Adrenal gland (tissue), 12 donors: ENCODE results near the gene TCN1. TPM values are rescaled to one million over a fixed set of nuclear protein-coding genes. Genes with fewer than 3 reads are reported as not detected.

ENCODE experiments used
- DNase-seq, 7 donors: peaks; one replicate each; pipeline ENCODE4 v3.0.0-alpha.2; 2019 to 2020
- H3K27ac ChIP-seq, 5 donors: fragments of 200-600 bp; sonication (generic) in 4 of 5; 1 replicate in 3 of 5; 2 replicates in 2 of 5; pipeline versions ENCODE4 v1.5.1 to v1.8.0; 2016 to 2020; ENCODE audit warnings: mild to moderate bottlenecking in 1 of 5
- H3K27me3 ChIP-seq: fragments of 200-600 bp; 2 replicates; pipeline ENCODE4 v1.8.0; 2021
- H3K36me3 ChIP-seq, 2 donors: fragments of 200-600 bp; replicated peaks in 1 of 2; 1 replicate in 1 of 2; 2 replicates in 1 of 2; pipeline versions ENCODE4 v1.5.1 to v1.8.0; 2018 to 2022
- H3K4me1 ChIP-seq, 2 donors: fragments of 200-600 bp; replicated peaks in 1 of 2; 1 replicate in 1 of 2; 2 replicates in 1 of 2; pipeline versions ENCODE4 v1.5.1 to v1.8.0; 2018 to 2021
- H3K4me3 ChIP-seq, 4 donors: fragments of 200-600 bp; sonication (generic) in 3 of 4; one replicate each; pipeline ENCODE4 v1.5.1; 2016 to 2018
- H3K9me3 ChIP-seq, 3 donors: fragments of 200-600 bp; sonication (generic) in 1 of 3; replicated peaks in 1 of 3; 1 replicate in 2 of 3; 2 replicates in 1 of 3; pipeline versions ENCODE4 v1.5.1 to v1.8.0; 2016 to 2021
- CTCF ChIP-seq, 6 experiments: fragments of 450-650 bp in 4 of 6; fragments of 200-600 bp in 2 of 6; sonication (generic) in 1 of 6; IDR thresholded peaks; 1 replicate in 5 of 6; 2 replicates in 1 of 6; pipeline versions ENCODE4 v1.5.1 to v1.8.0; 2016 to 2021; ENCODE audit warnings: antibody characterized with exemption in 6 of 6, mild to moderate bottlenecking in 2 of 6, moderate library complexity in 1 of 6
- POLR2A ChIP-seq, 2 donors: fragments of 450-650 bp; IDR thresholded peaks; one replicate each; pipeline ENCODE4 v1.6.1; 2017; ENCODE audit warnings: antibody characterized with exemption in 2 of 2, mild to moderate bottlenecking in 2 of 2, moderate library complexity in 1 of 2
- WGBS, 4 donors: extraction: QIAGEN DNeasy Blood & Tissue Kit in 2 of 4; methylation state at CpG; one replicate each; pipeline versions ENCODE4 v1.1.5 to v1.1.7; 2013 to 2017; 5-methylcytosine and 5-hydroxymethylcytosine counted together
- intact Hi-C, 2 donors: fragments of 100-400 bp; cut with DNase I; formaldehyde crosslinking; loops; one replicate each; pipeline versions ENCODE4 v1.14.1 to v1.15.0; 2022 to 2023
- polyA plus RNA-seq, 3 donors: library from polyadenylated mRNA; stranded (reverse); fragments of 200-250 nt in 2 of 3; fragments of 350-450 nt in 1 of 3; fragmentation: Illumina TruSeq in 1 of 3; extraction: RNeasy Lipid Tissue Mini Kit (QIAGEN cat#74804) in 1 of 3; gene quantifications; one replicate each; pipeline ENCODE4 v1.2.3, GENCODE V29; 2013 to 2014
- total RNA-seq, 9 donors: library from RNA; depleted of rRNA in 4 of 9; stranded (reverse); fragments of >200 nt in 4 of 9; fragments of 120-200 nt in 1 of 9; fragmentation: NEBNext Ultra II Directional in 1 of 9; extraction: Animal tissue kit (Norgen Biotek cat#: 25700) in 1 of 9; gene quantifications; one replicate each; pipeline versions ENCODE4 v1.1.0 to v1.2.4, GENCODE V29; 2013 to 2023
- donor health status: healthy with polysubstance abuse.
- donor health status: Bipolar disorder and iron deficiency.
- donor health status: DM: yes; HTN: yes; CAD: no.
- donor health status: DM: no; HTN: no; CAD: no.
- donor health status: DM: no; HTN: no; CAD: no.
- donor health status: DM: yes; HTN: yes; CAD: no.

TCN1 gene
- total and polyA plus RNA-seq, 12 donors, result 0.32 to 0.78 TPM; not detected in 10

- TF ChIP-seq CTCF (IDR thresholded peaks at IDR 0.05) (no peak), POLR2A (IDR thresholded peaks at IDR 0.05) (no peak)
- no peak overlapping the region for H3K4me3 ChIP-seq
- H3K27me3 ChIP-seq, result no peaks in the 10 kb centered on the region
- DNase-seq, result no peak
- peaks cover 4 to 12% of the 10 kb centered on the region in 2 donors for H3K4me1 ChIP-seq
- 73 to 93% (median 77%) methylated on average over 1 of the region's 1 CpG for WGBS, 4 donors
- H3K36me3 ChIP-seq, result no peaks in the 10 kb centered on the region
- intact Hi-C loops, result loop anchor here in 1 of 2 donors (10.0 kb wide), 2 partner anchors 139 to 441 kb away; no protein-coding TSS in a partner anchor
- no peak overlapping the region for H3K27ac ChIP-seq
- H3K9me3 ChIP-seq, result no peaks in the 10 kb centered on the region
These were observed 52.9 kb downstream of the TCN1 start for GRCh38 chr11:59813364-59813763.

GRCh38 chr11:59812220-59812619 lies 54.1 kb downstream of the TCN1 start:
- Histone ChIP-seq H3K36me3 (peaks cover 0 to under 1% of the 10 kb centered on the region in 2 donors), H3K4me1 (peaks cover 4 to 12% of the 10 kb centered on the region in 2 donors), H3K27ac (no peak overlapping the region), H3K27me3 (no peaks in the 10 kb centered on the region), H3K4me3 (no peak overlapping the region), H3K9me3 (no peaks in the 10 kb centered on the region)
- TF ChIP-seq POLR2A (IDR thresholded peaks at IDR 0.05) (no peak), CTCF (IDR thresholded peaks at IDR 0.05) (no peak)
- 77 to 93% (median 84%) methylated on average over 2 of the region's 2 CpGs for WGBS, 4 donors
- no peak for DNase-seq
- intact Hi-C loops, result loop anchor here in 1 of 2 donors (10.0 kb wide), 2 partner anchors 137 to 443 kb away; no protein-coding TSS in a partner anchor

- 11 to 13% (median 12%) methylated on average over 8 of the region's 8 CpGs for WGBS, 4 donors
- Histone ChIP-seq H3K4me1 (peaks cover 4 to 12% of the 10 kb centered on the region in 2 donors), H3K4me3 (peak overlapping the region in 2 of 4 donors; percentile 81 to 82), H3K9me3 (no peaks in the 10 kb centered on the region), H3K27me3 (no peaks in the 10 kb centered on the region), H3K27ac (peak overlapping the region in 2 of 5 donors; percentile 73 to 79), H3K36me3 (peaks cover 0 to 14% of the 10 kb centered on the region in 2 donors)
- intact Hi-C loops, result loop anchor here in 1 of 2 donors (10.0 kb wide), 2 partner anchors 136 to 444 kb away; no protein-coding TSS in a partner anchor
- no peak for DNase-seq
- TF ChIP-seq POLR2A (IDR thresholded peaks at IDR 0.05), result no peak
- no peak for TF ChIP-seq CTCF (IDR thresholded peaks at IDR 0.05)
These were observed 55.4 kb downstream of the TCN1 start for GRCh38 chr11:59810911-59811259.

- no peaks in the 10 kb centered on the region for H3K27me3 ChIP-seq
- intact Hi-C loops, result loop anchor here in 1 of 2 donors (10.0 kb wide), 2 partner anchors 136 to 444 kb away; no protein-coding TSS in a partner anchor
- H3K4me3 ChIP-seq, result peak within 1 kb of the TSS in 3 of 4 donors; percentile 81 to 92 (median 82)
- peaks cover 0 to 19% of the 10 kb centered on the region in 2 donors for H3K36me3 ChIP-seq
- TF ChIP-seq CTCF (IDR thresholded peaks at IDR 0.05), result peak in 3 of 6 experiments; percentile 12 to 33 (median 16)
- peak in 1 of 2 donors; percentile 62 for TF ChIP-seq POLR2A (IDR thresholded peaks at IDR 0.05)
- DNase-seq, result peak; percentile 83 to 95 (median 89)
- no peaks in the 10 kb centered on the region for H3K9me3 ChIP-seq
- peaks cover 4 to 12% of the 10 kb centered on the region in 2 donors for H3K4me1 ChIP-seq
- H3K27ac ChIP-seq, result peak within 1 kb of the TSS in 4 of 5 donors; percentile 70 to 87 (median 76)
- 0 to 1% (median 0%) methylated on average over 31 to 54 of the region's 54 CpGs for WGBS, 4 donors
These were observed 55.9 kb downstream of the TCN1 start, which contains the start of gene MRPL16 for GRCh38 chr11:59810189-59810910. MRPL16 (minus strand) TSS chr11:59810778; CDS start chr11:59810658, 120 bp downstream.
